AML-193 (cell line): Measurements from ENCODE around the gene SH3PXD2B.
"Not testable (repeated sequence)": the region's sequence is repeated elsewhere in the genome, so short reads cannot be mapped to it uniquely, and the experiment has no call there.

Source experiments
- DNase-seq, 2 experiments: peaks; one replicate each; lab custom pipeline; 2025; lab: John Stamatoyannopoulos, UW

Gene SH3PXD2B

DNA sequence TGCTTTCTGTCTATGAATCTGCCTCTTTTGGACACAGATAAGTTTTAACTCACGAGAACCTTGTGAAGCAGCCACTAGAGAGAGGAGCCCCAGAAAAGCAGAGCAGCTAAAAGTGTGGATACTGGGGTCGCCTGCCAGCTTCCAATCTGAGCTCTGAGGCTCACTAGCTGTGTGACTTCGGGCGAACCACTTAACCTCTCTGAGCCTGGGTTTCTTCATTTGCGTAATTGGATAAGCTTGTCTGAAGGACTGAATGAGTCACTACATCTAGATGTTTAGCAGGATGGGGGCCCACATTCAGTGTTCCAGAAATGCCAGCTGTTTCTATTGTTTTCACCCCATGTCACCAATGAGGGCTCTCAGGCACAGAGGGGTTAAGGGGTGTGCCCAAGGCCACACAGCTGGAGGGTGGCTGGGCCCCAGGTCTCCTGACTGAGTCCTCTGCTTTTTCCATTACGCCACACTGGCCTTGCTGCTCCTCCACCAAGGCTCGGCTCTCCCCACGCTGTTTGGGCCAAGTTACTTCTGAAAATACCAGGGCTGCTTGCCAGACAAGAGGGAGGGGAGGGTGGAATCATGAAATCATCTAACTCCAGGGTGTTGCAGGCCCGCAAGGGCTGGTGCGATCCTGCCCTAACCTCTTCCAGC, 36.2 kb downstream of the SH3PXD2B start:
- DNase-seq = no peak

GRCh38 chr5:172417130-172417841, 37.0 kb downstream of the SH3PXD2B start:
- DNase-seq = no peak

GRCh38 chr5:172415362-172416275, 38.7 kb downstream of the SH3PXD2B start:
- DNase-seq = no peak

GRCh38 chr5:172414531-172415361, 39.6 kb downstream of the SH3PXD2B start:
- DNase-seq = no peak

DNA sequence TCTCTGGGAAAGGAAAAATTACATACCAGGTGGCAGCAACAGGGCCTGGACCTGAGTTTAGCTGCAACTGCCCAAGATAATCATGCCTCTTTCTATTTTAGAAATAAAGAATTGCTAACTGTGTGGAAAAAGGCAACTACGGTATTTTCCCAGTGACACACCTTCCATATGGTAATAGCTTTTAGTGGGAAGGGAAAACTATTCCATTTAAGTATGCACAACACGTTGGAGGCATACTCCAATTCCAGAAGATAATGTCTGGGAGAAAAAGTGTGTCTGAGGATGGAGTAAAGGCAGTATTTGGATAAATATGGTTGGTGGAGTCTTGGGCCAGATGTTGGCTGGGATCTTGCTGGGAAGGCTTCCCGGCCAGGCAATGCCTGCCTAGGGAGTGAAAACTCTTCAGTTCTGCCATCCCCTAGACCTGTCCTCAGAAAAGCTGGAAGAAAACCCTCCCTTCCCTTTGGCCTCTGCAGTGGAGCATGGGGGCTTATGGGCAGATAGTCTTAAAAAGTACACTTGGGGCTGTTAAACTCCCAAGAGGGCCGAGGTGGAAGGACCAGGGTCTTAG, 40.6 kb downstream of the SH3PXD2B start:
- DNase-seq = no peak

- DNase-seq = peak; percentile 85 to 88
Measured at GRCh38 chr5:172412724-172413286, 41.5 kb downstream of the SH3PXD2B start.

GRCh38 chr5:172411484-172412072, 42.7 kb downstream of the SH3PXD2B start:
- no peak for DNase-seq

GRCh38 chr5:172410662-172411483, 43.5 kb downstream of the SH3PXD2B start:
- DNase-seq = no peak

DNA sequence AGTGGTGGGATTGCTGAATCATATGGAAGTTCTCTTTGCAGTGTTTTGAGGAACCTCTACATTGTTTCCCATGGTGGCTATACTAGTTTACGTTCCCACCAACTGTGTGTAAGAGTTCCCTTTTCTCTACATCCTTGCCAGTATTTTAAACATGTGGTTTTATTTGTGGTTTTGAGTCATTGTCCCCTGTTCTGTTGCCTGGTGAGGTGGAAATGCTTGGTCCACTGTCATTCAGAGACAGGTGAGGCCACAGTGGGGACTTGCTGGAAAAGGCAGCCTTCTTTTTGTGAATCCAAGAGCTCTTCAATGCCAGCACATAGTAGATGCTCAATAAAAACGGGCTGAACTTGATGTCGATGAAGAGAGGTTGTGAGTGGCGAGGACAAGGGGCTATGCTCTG, 44.2 kb downstream of the SH3PXD2B start:
- DNase-seq = peak; percentile 93 to 96

DNA sequence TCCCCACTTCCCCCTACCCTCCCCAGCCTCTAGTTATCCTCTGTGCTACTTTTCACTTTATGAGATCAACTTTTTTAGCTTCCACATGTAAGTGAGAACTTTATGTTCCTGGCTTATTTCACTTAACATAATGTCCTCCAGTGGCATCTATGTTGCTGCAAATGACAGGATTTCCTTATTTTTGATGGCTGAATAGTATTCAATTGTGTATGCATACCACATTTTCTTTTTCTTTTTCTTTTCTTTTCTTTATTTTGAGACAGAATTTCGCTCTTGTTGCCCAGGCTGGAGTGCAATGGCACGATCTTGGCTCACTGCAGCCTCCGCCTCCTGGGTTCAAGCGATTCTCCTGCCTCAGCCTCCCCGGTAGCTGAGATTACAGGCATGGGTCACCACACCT, 44.8 kb downstream of the SH3PXD2B start:
- not testable (repeated sequence) for DNase-seq

DNA sequence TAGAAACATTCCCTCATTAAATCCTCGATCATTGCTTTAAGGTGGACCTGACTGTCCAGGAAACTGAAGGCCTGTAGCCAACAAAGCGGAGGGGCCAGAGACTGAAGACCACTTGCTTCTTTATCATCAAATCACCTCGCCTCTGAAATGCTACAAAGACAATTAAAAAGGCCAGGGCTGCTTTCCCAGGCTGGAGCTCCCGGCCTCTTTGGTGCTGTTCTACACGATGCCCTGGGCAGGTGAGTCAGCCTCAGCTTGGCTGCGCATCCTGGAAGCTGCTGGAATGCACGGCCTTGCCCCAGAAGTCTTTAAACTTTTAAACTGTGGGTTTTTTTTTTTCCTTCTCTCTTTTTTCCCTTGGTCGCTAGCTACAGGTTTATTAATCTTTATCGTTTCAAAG, 46.5 kb downstream of the SH3PXD2B start:
- DNase-seq = no peak

DNA sequence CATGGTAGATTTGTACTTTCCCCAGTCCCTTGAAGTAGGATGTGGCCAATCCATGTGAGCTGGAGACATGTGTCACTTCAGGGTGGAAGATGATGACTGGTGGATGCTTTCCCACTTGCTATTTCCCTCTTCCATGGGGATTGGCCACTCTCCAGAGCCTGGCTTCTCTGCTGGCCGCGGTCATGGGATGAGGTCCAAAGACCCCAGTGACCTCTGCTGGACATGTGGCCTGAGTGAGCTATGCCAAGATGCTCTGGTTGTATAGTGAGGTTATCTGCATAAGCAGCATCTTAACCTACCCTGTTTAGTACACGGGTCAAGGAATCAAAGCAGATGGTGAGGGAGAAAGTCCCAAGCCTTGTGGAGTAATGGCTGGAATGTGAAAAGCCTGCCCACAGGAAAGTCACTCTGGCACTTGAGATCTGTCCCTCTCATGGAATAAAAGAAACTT, 47.1 kb downstream of the SH3PXD2B start:
- no peak for DNase-seq

- no peak for DNase-seq
Measured at GRCh38 chr5:172405226-172406107, 48.9 kb downstream of the SH3PXD2B start.

DNA sequence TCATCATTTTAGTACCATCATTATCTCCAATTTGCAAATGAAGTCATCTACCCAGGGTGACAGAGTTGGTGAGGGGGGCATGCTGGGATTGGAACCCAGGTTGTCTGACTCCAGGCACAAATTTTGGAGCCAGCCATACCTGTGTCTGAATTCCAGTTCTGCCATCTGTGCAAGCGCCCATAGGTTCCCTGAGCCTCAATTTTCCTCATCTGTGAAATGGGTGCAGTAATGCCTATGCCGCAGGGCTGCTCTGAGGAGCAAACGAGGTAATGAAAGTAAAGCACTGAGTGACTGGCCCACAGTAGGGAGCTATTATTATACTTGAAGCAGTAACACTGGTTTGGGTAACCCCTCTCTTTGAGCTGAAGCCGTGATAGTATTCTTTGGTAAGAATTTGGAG, 49.6 kb downstream of the SH3PXD2B start:
- DNase-seq = no peak

DNA sequence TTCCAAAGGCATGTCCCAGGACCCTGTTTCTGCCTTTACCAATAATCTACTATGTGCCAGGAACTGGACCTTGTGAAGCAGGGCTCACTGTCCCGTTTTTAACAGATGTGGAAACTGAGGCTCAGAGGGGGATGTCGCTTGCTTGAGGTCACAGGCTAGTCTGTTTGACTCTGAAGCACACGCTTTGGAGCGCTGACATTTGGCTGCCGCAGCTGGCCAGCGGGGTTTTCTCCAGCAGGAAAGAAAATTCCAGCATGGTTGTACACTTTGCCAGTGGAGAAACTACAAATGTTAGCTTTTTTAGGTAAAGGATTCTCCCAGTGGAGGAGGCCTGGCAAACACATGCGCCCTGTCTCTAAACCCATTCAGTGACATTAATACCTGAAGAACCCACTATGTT, 50.5 kb downstream of the SH3PXD2B start:
- DNase-seq = no peak

- no peak for DNase-seq
Measured at GRCh38 chr5:172403189-172403796, 51.0 kb downstream of the SH3PXD2B start.

- DNase-seq = no peak
Measured at GRCh38 chr5:172402531-172403188, 51.7 kb downstream of the SH3PXD2B start.

DNA sequence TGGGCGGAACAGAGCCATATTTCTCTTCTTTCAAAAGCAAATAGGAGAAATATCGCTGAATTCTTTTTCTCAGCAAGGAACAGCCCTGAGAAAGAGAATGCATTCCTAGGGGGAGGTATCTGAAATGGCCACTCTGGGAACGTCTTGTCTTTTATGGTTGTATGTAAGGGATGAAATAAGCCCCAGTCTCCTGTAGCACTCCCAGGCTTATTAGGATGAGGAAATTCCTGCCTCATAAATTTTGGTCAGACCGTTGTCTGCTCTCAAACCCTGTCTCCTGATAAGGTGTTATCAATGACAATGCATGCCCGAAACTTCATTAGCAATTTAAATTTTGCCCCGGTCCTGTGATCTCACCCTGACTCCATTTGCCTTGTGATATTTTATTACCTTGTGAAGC, 52.3 kb downstream of the SH3PXD2B start:
- not testable (repeated sequence) for DNase-seq
